Retinal pigment epithelial cell (primary cell): ENCODE measurements around the gene E2F3.

ENCODE experiments used
- DNase-seq: peaks from one replicate; pipeline ENCODE4 v3.0.0-alpha.2; 2010; ENCODE audit warnings: low read depth
- H3K4me3 ChIP-seq: 2 replicates; pipeline ENCODE4 v1.5.1; 2011; ENCODE audit warnings: mild to moderate bottlenecking, low read length, control low read depth, moderate library complexity
- TF ChIP-seq, protein P1 (sequence below): conservative IDR thresholded peaks from 2 replicates; pipeline ENCODE4 v1.5.1; 2011; ENCODE audit warnings: low read depth, low read length, control low read depth, inconsistent platforms

The E2F3 gene

DNA sequence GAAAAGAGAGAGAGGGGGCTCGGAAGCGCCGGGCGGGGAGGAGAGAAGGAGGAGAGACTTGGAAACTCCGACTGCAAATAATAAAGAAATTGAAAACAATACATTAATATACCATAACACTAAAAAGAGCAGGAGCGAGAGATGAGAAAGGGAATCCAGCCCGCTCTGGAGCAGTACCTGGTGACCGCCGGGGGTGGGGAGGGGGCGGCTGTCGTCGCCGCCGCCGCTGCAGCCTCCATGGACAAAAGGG lies 338 bp downstream of the E2F3 start:
- no peak for DNase-seq
- H3K4me3 ChIP-seq = peak overlapping the region; percentile 75
- TF ChIP-seq, protein P1, sequence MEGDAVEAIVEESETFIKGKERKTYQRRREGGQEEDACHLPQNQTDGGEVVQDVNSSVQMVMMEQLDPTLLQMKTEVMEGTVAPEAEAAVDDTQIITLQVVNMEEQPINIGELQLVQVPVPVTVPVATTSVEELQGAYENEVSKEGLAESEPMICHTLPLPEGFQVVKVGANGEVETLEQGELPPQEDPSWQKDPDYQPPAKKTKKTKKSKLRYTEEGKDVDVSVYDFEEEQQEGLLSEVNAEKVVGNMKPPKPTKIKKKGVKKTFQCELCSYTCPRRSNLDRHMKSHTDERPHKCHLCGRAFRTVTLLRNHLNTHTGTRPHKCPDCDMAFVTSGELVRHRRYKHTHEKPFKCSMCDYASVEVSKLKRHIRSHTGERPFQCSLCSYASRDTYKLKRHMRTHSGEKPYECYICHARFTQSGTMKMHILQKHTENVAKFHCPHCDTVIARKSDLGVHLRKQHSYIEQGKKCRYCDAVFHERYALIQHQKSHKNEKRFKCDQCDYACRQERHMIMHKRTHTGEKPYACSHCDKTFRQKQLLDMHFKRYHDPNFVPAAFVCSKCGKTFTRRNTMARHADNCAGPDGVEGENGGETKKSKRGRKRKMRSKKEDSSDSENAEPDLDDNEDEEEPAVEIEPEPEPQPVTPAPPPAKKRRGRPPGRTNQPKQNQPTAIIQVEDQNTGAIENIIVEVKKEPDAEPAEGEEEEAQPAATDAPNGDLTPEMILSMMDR = no peak

DNA sequence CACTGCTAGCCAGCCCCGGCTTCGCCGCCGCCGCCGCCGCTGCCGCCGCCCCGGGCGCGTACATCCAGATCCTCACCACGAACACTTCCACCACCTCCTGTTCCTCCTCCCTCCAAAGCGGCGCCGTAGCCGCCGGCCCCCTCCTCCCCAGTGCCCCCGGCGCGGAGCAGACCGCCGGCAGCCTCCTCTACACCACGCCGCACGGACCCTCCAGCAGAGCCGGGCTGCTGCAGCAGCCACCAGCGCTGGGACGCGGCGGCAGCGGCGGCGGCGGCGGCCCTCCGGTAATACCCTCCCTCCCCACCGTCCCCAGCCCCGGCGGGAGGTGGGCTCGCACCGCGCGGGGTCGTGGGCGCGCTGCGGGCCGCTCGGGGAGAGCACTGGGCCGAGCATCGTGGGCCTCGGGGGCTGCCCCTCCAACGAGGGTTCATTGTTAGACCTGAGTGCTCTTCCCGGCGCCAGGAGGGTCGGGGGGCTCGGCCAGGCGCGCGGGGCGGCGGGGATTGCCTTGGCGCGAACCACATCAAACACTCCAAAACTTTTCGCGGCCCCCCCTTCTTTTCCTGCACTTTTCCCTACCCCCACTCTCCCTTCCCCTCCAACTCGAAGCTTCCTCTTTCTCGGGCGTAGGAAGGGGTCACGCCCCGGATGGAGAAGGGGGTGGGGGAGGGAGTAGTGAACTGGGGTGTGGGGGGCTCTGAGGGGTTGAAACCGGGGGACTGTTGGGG lies 827 bp downstream of the E2F3 start:
- TF ChIP-seq, protein P1 = no peak
- peak overlapping the region; percentile 75 for H3K4me3 ChIP-seq
- DNase-seq = no peak

GRCh38 chr6:20403070-20403765 lies 1.5 kb downstream of the E2F3 start:
- TF ChIP-seq, protein P1 = no peak
- peak; percentile 58 for DNase-seq
- H3K4me3 ChIP-seq = peak overlapping the region; percentile 75

- TF ChIP-seq, protein P1 = no peak
- no peak for DNase-seq
- H3K4me3 ChIP-seq = peak overlapping the region; percentile 75
These were observed 2.3 kb downstream of the E2F3 start for GRCh38 chr6:20403766-20404640.

- peak overlapping the region; percentile 75 for H3K4me3 ChIP-seq
- DNase-seq = no peak
- TF ChIP-seq, protein P1 = peak; percentile 72
These were observed 3.0 kb downstream of the E2F3 start for GRCh38 chr6:20404641-20405032.

DNA sequence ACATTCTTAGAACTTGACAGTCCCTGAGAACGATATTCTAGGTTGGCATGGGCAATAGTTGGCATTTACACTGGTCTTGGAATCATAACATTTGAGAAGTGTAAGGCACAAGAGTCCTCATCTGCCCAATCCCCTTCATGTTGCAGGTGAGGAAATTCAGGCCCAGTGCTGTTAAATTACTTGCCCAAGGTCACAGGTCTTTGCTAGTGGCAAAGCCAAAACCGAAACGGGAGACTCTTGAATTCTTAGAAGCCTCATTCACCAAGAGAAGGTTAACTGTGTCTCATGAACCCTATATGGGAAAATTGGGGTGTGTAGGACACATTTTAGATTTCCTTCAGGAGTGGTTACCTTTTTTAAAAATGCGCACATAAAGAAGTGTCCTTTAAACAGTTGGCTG lies 7.2 kb downstream of the E2F3 start:
- no peak overlapping the region for H3K4me3 ChIP-seq
- TF ChIP-seq, protein P1 = no peak
- no peak for DNase-seq
